Spleen (tissue), 7 donors: ENCODE results near the gene LRRK1.

Experiments used
- POLR2A ChIP-seq, 3 donors: fragments of 450-650 bp; IDR thresholded peaks; one replicate each; pipeline ENCODE4 v1.5.1; 2017; ENCODE audit warnings: antibody characterized with exemption in 3 of 3, mild to moderate bottlenecking in 1 of 3
- TF ChIP-seq, protein P1 (sequence below), 11 experiments: fragments of 200-600 bp in 7 of 11; fragments of 450-650 bp in 4 of 11; sonication (generic) in 4 of 11; IDR thresholded peaks in 8 of 11; conservative IDR thresholded peaks in 3 of 11; 1 replicate in 7 of 11; 2 replicates in 4 of 11; pipeline versions ENCODE4 v1.4.0 to v1.8.0; 2016 to 2021; ENCODE audit warnings: antibody characterized with exemption in 11 of 11, inconsistent platforms in 4 of 11, mild to moderate bottlenecking in 1 of 11
- donor health status: DM: no; HTN: no; CAD: no; lungs with moderate emphysema.
- donor health status: DM: no; HTN: no; CAD: no.
- donor health status: DM: no; HTN: no; CAD: no.

GRCh38 chr15:100924436-100924835, 5.3 kb downstream of the LRRK1 start:
- TF ChIP-seq, protein P1, sequence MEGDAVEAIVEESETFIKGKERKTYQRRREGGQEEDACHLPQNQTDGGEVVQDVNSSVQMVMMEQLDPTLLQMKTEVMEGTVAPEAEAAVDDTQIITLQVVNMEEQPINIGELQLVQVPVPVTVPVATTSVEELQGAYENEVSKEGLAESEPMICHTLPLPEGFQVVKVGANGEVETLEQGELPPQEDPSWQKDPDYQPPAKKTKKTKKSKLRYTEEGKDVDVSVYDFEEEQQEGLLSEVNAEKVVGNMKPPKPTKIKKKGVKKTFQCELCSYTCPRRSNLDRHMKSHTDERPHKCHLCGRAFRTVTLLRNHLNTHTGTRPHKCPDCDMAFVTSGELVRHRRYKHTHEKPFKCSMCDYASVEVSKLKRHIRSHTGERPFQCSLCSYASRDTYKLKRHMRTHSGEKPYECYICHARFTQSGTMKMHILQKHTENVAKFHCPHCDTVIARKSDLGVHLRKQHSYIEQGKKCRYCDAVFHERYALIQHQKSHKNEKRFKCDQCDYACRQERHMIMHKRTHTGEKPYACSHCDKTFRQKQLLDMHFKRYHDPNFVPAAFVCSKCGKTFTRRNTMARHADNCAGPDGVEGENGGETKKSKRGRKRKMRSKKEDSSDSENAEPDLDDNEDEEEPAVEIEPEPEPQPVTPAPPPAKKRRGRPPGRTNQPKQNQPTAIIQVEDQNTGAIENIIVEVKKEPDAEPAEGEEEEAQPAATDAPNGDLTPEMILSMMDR (IDR thresholded peaks at IDR 0.05 in 8 of 11, conservative IDR thresholded peaks at IDR 0.05 in 3 of 11): no peak
- TF ChIP-seq POLR2A (IDR thresholded peaks at IDR 0.05): no peak
